ENCODE data around the gene TMEM121.

Gene TMEM121

GRCh38 chr14:105527381-105527825, 1.0 kb downstream of the TMEM121 start:
- Histone ChIP-seq H3K4me1 (peaks cover 47% of the 10 kb centered on the region), H3K4me2 (peak overlapping the region; percentile 100), H3K27ac (peak overlapping the region; percentile 96), H4K20me1 (no peaks in the 10 kb centered on the region), H3K9ac (peak overlapping the region; percentile 94), H3K9me3 (no peaks in the 10 kb centered on the region), H3K36me3 (no peaks in the 10 kb centered on the region), H3K27me3 (no peaks in the 10 kb centered on the region), H3K4me3 (peak overlapping the region; percentile 84)
- TF ChIP-seq Cebpa-rat (IDR thresholded peaks at IDR 0.05): no peak

- Histone ChIP-seq H4K20me1 (no peaks in the 10 kb centered on the region), H3K27me3 (no peaks in the 10 kb centered on the region), H3K9ac (peak overlapping the region; percentile 94), H3K4me3 (peak overlapping the region; percentile 84), H3K9me3 (no peaks in the 10 kb centered on the region), H3K27ac (peak overlapping the region; percentile 96), H3K4me2 (peak overlapping the region; percentile 100), H3K36me3 (no peaks in the 10 kb centered on the region), H3K4me1 (peaks cover 52% of the 10 kb centered on the region)
- no peak for TF ChIP-seq Cebpa-rat (IDR thresholded peaks at IDR 0.05)
These were observed 1.6 kb downstream of the TMEM121 start for GRCh38 chr14:105527826-105528585.

GRCh38 chr14:105528586-105529318, 2.4 kb downstream of the TMEM121 start:
- Histone ChIP-seq H3K4me1 (peaks cover 59% of the 10 kb centered on the region), H3K4me3 (peak overlapping the region; percentile 84), H4K20me1 (no peaks in the 10 kb centered on the region), H3K27ac (peak overlapping the region; percentile 96), H3K27me3 (no peaks in the 10 kb centered on the region), H3K9ac (peak overlapping the region; percentile 94), H3K36me3 (no peaks in the 10 kb centered on the region), H3K4me2 (peak overlapping the region; percentile 100), H3K9me3 (no peaks in the 10 kb centered on the region)
- TF ChIP-seq Cebpa-rat (IDR thresholded peaks at IDR 0.05): no peak

- Histone ChIP-seq H3K9me3 (no peaks in the 10 kb centered on the region), H3K4me1 (peaks cover 64% of the 10 kb centered on the region), H4K20me1 (no peaks in the 10 kb centered on the region), H3K27ac (peak overlapping the region; percentile 96), H3K4me2 (peak overlapping the region; percentile 100), H3K27me3 (no peaks in the 10 kb centered on the region), H3K4me3 (peak overlapping the region; percentile 84), H3K9ac (peak overlapping the region; percentile 94), H3K36me3 (no peaks in the 10 kb centered on the region)
- TF ChIP-seq Cebpa-rat (IDR thresholded peaks at IDR 0.05): no peak
These were observed 2.9 kb downstream of the TMEM121 start for GRCh38 chr14:105529319-105529568.

GRCh38 chr14:105529569-105530284, 3.3 kb downstream of the TMEM121 start:
- Histone ChIP-seq H3K4me1 (peaks cover 69% of the 10 kb centered on the region), H3K4me3 (peak overlapping the region; percentile 84), H4K20me1 (no peaks in the 10 kb centered on the region), H3K9me3 (no peaks in the 10 kb centered on the region), H3K27me3 (no peaks in the 10 kb centered on the region), H3K9ac (peak overlapping the region; percentile 94), H3K4me2 (peak overlapping the region; percentile 100), H3K27ac (peak overlapping the region; percentile 96), H3K36me3 (no peaks in the 10 kb centered on the region)
- no peak for TF ChIP-seq Cebpa-rat (IDR thresholded peaks at IDR 0.05)

GRCh38 chr14:105530285-105531087, 4.1 kb downstream of the TMEM121 start:
- peaks cover 74% of the 10 kb centered on the region for H3K4me1 ChIP-seq
- H4K20me1 ChIP-seq: no peaks in the 10 kb centered on the region
- peak overlapping the region; percentile 96 for H3K27ac ChIP-seq
- H3K4me3 ChIP-seq: peak overlapping the region; percentile 84
- peak overlapping the region; percentile 94 for H3K9ac ChIP-seq
- H3K4me2 ChIP-seq: peak overlapping the region; percentile 100
- no peak for TF ChIP-seq Cebpa-rat (IDR thresholded peaks at IDR 0.05)
- no peaks in the 10 kb centered on the region for H3K27me3 ChIP-seq
- no peaks in the 10 kb centered on the region for H3K36me3 ChIP-seq
- no peaks in the 10 kb centered on the region for H3K9me3 ChIP-seq

- Histone ChIP-seq H4K20me1 (no peaks in the 10 kb centered on the region), H3K4me1 (peaks cover 69% of the 10 kb centered on the region), H3K4me3 (peak overlapping the region; percentile 84), H3K27ac (peak overlapping the region; percentile 96), H3K36me3 (no peaks in the 10 kb centered on the region), H3K4me2 (peak overlapping the region; percentile 100), H3K9ac (peak overlapping the region; percentile 94), H3K9me3 (no peaks in the 10 kb centered on the region), H3K27me3 (no peaks in the 10 kb centered on the region)
- TF ChIP-seq Cebpa-rat (IDR thresholded peaks at IDR 0.05): no peak
These were observed 4.9 kb downstream of the TMEM121 start for GRCh38 chr14:105531088-105531893.

- H3K27me3 ChIP-seq: no peaks in the 10 kb centered on the region
- peak overlapping the region; percentile 100 for H3K4me2 ChIP-seq
- H3K9ac ChIP-seq: peak overlapping the region; percentile 94
- no peaks in the 10 kb centered on the region for H3K36me3 ChIP-seq
- peak overlapping the region; percentile 96 for H3K27ac ChIP-seq
- H4K20me1 ChIP-seq: no peaks in the 10 kb centered on the region
- peak overlapping the region; percentile 84 for H3K4me3 ChIP-seq
- peaks cover 69% of the 10 kb centered on the region for H3K4me1 ChIP-seq
- no peak for TF ChIP-seq Cebpa-rat (IDR thresholded peaks at IDR 0.05)
- no peaks in the 10 kb centered on the region for H3K9me3 ChIP-seq
These were observed 5.7 kb downstream of the TMEM121 start for GRCh38 chr14:105531894-105532623.

Measured in BLaER1 (cell line).